ENCODE results near the gene ATAD5. TPM values are rescaled to one million over a fixed set of nuclear protein-coding genes. Genes with fewer than 3 reads are reported as not detected.
"Not testable (repeated sequence)": the region's sequence is repeated elsewhere in the genome, so short reads cannot be mapped to it uniquely, and the experiment has no call there.

Gene ATAD5
- total RNA-seq, 1 experiment from 2014 or later, result 3.6 TPM

GRCh38 chr17:30869005-30869404, 37.2 kb downstream of the ATAD5 start:
- no peak for DNase-seq (ENCODE audit: low read depth, low spot score)
- in situ Hi-C loops (cut with HindIII; ENCODE audit: low pct_unique_long_range_greater_than_20kb, low sequenced_read_pairs), result no loop called here

GRCh38 chr17:30886187-30886586, 54.4 kb downstream of the ATAD5 start:
- in situ Hi-C loops (cut with HindIII; ENCODE audit: low pct_unique_long_range_greater_than_20kb, low sequenced_read_pairs), result no loop called here
- no peak for DNase-seq (ENCODE audit: low read depth, low spot score)

GRCh38 chr17:30894236-30894635, 62.5 kb downstream of the ATAD5 start:
- in situ Hi-C loops (cut with HindIII; ENCODE audit: low pct_unique_long_range_greater_than_20kb, low sequenced_read_pairs), result no loop called here
- DNase-seq (ENCODE audit: low read depth, low spot score), result no peak

GRCh38 chr17:30897311-30897710, 65.5 kb downstream of the ATAD5 start:
- in situ Hi-C loops (cut with HindIII; ENCODE audit: low pct_unique_long_range_greater_than_20kb, low sequenced_read_pairs), result no loop called here
- no peak for DNase-seq (ENCODE audit: low read depth, low spot score)

GRCh38 chr17:30905742-30906100, 74.0 kb downstream of the ATAD5 start:
- in situ Hi-C loops (cut with HindIII; ENCODE audit: low pct_unique_long_range_greater_than_20kb, low sequenced_read_pairs), result no loop called here
- DNase-seq (ENCODE audit: low read depth, low spot score), result peak; percentile 14

- DNase-seq (ENCODE audit: low read depth, low spot score), result peak; percentile 90
- in situ Hi-C loops (cut with HindIII; ENCODE audit: low pct_unique_long_range_greater_than_20kb, low sequenced_read_pairs), result no loop called here
Observed at GRCh38 chr17:30906101-30906911, 74.5 kb downstream of the ATAD5 start, which contains the start of gene TEFM. TSS of gene TEFM (minus strand) at chr17:30906238. CDS start at chr17:30906198, 40 bp downstream.

- no peak for DNase-seq (ENCODE audit: low read depth, low spot score)
- in situ Hi-C loops (cut with HindIII; ENCODE audit: low pct_unique_long_range_greater_than_20kb, low sequenced_read_pairs), result no loop called here
Observed at GRCh38 chr17:30908717-30909420, 77.1 kb downstream of the ATAD5 start.

GRCh38 chr17:30910151-30910550, 78.4 kb downstream of the ATAD5 start:
- in situ Hi-C loops (cut with HindIII; ENCODE audit: low pct_unique_long_range_greater_than_20kb, low sequenced_read_pairs); DNase-seq (ENCODE audit: low read depth, low spot score): not testable (repeated sequence)

GRCh38 chr17:30913955-30914354, 82.2 kb downstream of the ATAD5 start:
- in situ Hi-C loops (cut with HindIII; ENCODE audit: low pct_unique_long_range_greater_than_20kb, low sequenced_read_pairs), result no loop called here
- DNase-seq (ENCODE audit: low read depth, low spot score), result no peak

- in situ Hi-C loops (cut with HindIII; ENCODE audit: low pct_unique_long_range_greater_than_20kb, low sequenced_read_pairs), result no loop called here
- no peak for DNase-seq (ENCODE audit: low read depth, low spot score)
Observed at GRCh38 chr17:30915833-30916611, 84.3 kb downstream of the ATAD5 start.

GRCh38 chr17:30917050-30917449, 85.3 kb downstream of the ATAD5 start:
- DNase-seq (ENCODE audit: low read depth, low spot score), result no peak
- in situ Hi-C loops (cut with HindIII; ENCODE audit: low pct_unique_long_range_greater_than_20kb, low sequenced_read_pairs), result no loop called here

- peak; percentile 7 for DNase-seq (ENCODE audit: low read depth, low spot score)
Observed at GRCh38 chr17:30920282-30920681, 88.5 kb downstream of the ATAD5 start.

GRCh38 chr17:30920683-30921543, 89.1 kb downstream of the ATAD5 start:
- in situ Hi-C loops (cut with HindIII; ENCODE audit: low pct_unique_long_range_greater_than_20kb, low sequenced_read_pairs), result no loop called here
- DNase-seq (ENCODE audit: low read depth, low spot score), result no peak

More at GRCh38 chr17:30920282-30920681, 88.5 kb downstream of the ATAD5 start:
- in situ Hi-C loops (cut with HindIII; ENCODE audit: low pct_unique_long_range_greater_than_20kb, low sequenced_read_pairs), result no loop called here

- in situ Hi-C loops (cut with HindIII; ENCODE audit: low pct_unique_long_range_greater_than_20kb, low sequenced_read_pairs), result no loop called here
- DNase-seq (ENCODE audit: low read depth, low spot score), result no peak
Observed at GRCh38 chr17:30921544-30922196, 89.9 kb downstream of the ATAD5 start, which contains the start of gene ADAP2. TSS of gene ADAP2 (plus strand) at chr17:30921945. CDS start at chr17:30922015, 70 bp downstream.

GRCh38 chr17:30922235-30923030, 90.7 kb downstream of the ATAD5 start:
- DNase-seq (ENCODE audit: low read depth, low spot score), result no peak
- in situ Hi-C loops (cut with HindIII; ENCODE audit: low pct_unique_long_range_greater_than_20kb, low sequenced_read_pairs), result no loop called here

GRCh38 chr17:30924341-30924740, 92.6 kb downstream of the ATAD5 start:
- no peak for DNase-seq (ENCODE audit: low read depth, low spot score)
- in situ Hi-C loops (cut with HindIII; ENCODE audit: low pct_unique_long_range_greater_than_20kb, low sequenced_read_pairs), result no loop called here

All from SK-MEL-5 (cell line).